ENCODE results near the gene SPOP. TPM values are rescaled to one million over a fixed set of nuclear protein-coding genes. Genes with fewer than 3 reads are reported as not detected.

The SPOP gene
- total and polyA plus RNA-seq, 9 of the 15 experiments (the other 6 are each of a cell fraction or from before 2014, with no cell fraction given), result 34.2 to 65.9 (median 39.7) TPM

GRCh38 chr17:49610883-49611584, 66.9 kb downstream of the SPOP start:
- Histone ChIP-seq H3K27me3 (ENCODE audit: control insufficient read depth in 2 of 2, insufficient read depth in 2 of 2, low read length in 2 of 2) (no peaks in the 10 kb centered on the region), H3K4me2 (ENCODE audit: insufficient read depth, low read length) (no peak overlapping the region), H2AFZ (ENCODE audit: low read depth, low read length) (no peak overlapping the region), H3K9me3 (replicated peaks; ENCODE audit: control insufficient read depth, insufficient read depth, low read depth, low read length) (no peaks in the 10 kb centered on the region), H4K20me1 (replicated peaks; ENCODE audit: control insufficient read depth, insufficient read depth, low read length) (no peaks in the 10 kb centered on the region), H3K36me3 (ENCODE audit: control insufficient read depth, insufficient read depth, low read length) (peaks cover 74% of the 10 kb centered on the region), H3K9ac (ENCODE audit: insufficient read depth in 1 of 2, low read depth in 2 of 2, low read length in 2 of 2) (no peak overlapping the region), H3K4me3 (no peak overlapping the region), H3K4me1 (replicated peaks in 1 of 2; ENCODE audit: control insufficient read depth in 2 of 2, insufficient read depth in 2 of 2, low read length in 2 of 2) (no peaks in the 10 kb centered on the region), H3K79me2 (ENCODE audit: control insufficient read depth, insufficient read depth, low read length) (no peaks in the 10 kb centered on the region), H3K9me1 (ENCODE audit: control insufficient read depth, insufficient read depth, low read length) (no peaks in the 10 kb centered on the region), H3K27ac (ENCODE audit: extremely low read depth, low read depth, low read length) (no peak overlapping the region)
- ChIA-PET CTCF (ENCODE audit: low intra/inter-chr PET ratio) (no interaction called here), POLR2A (no interaction called here)
- in situ Hi-C loops (cut with MboI) (no loop called here), intact Hi-C loops (cut with micrococcal nuclease) (no loop called here)
- ATAC-seq (no peak), DNase-seq (ENCODE audit: extremely low read depth in 1 of 4, low spot score in 3 of 4) (no peak), FAIRE-seq (no peak)
- WGBS (ENCODE audit: insufficient coverage, low coverage, missing lambda C conversion rate), result 91% methylated on average over 5 of the region's 5 CpGs
- BruUV-seq (replicated peaks), result no TSS peak
- TF ChIP-seq PRPF4 (IDR thresholded peaks at IDR 0.05; ENCODE audit: insufficient read depth, low read depth, low read length, poor library complexity, severe bottlenecking), result no peak
- TF ChIP-seq TOE1 (IDR thresholded peaks at IDR 0.05; ENCODE audit: borderline replicate concordance), result no peak
- TF ChIP-seq TOE1 (CRISPR knock-in tag; IDR thresholded peaks at IDR 0.05; ENCODE audit: borderline replicate concordance, low read depth), result no peak
- TF ChIP-seq MECOM (CRISPR knock-in tag; IDR thresholded peaks at IDR 0.05), result no peak
- TF ChIP-seq CEBPG (CRISPR knock-in tag; IDR thresholded peaks at IDR 0.05), result no peak
- peak; percentile 58 to 86 for TF ChIP-seq CEBPG (tag; conservative IDR thresholded peaks at IDR 0.05 in 1 of 2, IDR thresholded peaks at IDR 0.05 in 1 of 2)
- TF ChIP-seq RAD51 (IDR thresholded peaks at IDR 0.05; ENCODE audit: borderline replicate concordance, low read depth), result no peak
- no peak for TF ChIP-seq ZNF24 (IDR thresholded peaks at IDR 0.05)
- TF ChIP-seq SNRNP70 (optimal IDR thresholded peaks at IDR 0.05; ENCODE audit: low read depth, low read length), result no peak
- no peak for TF ChIP-seq ZNF140 (CRISPR knock-in tag; IDR thresholded peaks at IDR 0.05)
- no peak for TF ChIP-seq FOXP4 (CRISPR knock-in tag; IDR thresholded peaks at IDR 0.05; ENCODE audit: borderline replicate concordance)
- TF ChIP-seq MCM5 (IDR thresholded peaks at IDR 0.05; ENCODE audit: low read depth), result no peak
- peak; percentile 74 for TF ChIP-seq CEBPB (tag; IDR thresholded peaks at IDR 0.05)
- TF ChIP-seq MTF1 (CRISPR knock-in tag; IDR thresholded peaks at IDR 0.05; ENCODE audit: borderline replicate concordance), result no peak
